ENCODE data around the gene OR4E2.
"Not testable (repeated sequence)": the region's sequence is repeated elsewhere in the genome, so short reads cannot be mapped to it uniquely, and the experiment has no call there.

Gene OR4E2, protein sequence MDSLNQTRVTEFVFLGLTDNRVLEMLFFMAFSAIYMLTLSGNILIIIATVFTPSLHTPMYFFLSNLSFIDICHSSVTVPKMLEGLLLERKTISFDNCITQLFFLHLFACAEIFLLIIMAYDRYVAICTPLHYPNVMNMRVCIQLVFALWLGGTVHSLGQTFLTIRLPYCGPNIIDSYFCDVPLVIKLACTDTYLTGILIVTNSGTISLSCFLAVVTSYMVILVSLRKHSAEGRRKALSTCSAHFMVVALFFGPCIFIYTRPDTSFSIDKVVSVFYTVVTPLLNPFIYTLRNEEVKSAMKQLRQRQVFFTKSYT

DNA sequence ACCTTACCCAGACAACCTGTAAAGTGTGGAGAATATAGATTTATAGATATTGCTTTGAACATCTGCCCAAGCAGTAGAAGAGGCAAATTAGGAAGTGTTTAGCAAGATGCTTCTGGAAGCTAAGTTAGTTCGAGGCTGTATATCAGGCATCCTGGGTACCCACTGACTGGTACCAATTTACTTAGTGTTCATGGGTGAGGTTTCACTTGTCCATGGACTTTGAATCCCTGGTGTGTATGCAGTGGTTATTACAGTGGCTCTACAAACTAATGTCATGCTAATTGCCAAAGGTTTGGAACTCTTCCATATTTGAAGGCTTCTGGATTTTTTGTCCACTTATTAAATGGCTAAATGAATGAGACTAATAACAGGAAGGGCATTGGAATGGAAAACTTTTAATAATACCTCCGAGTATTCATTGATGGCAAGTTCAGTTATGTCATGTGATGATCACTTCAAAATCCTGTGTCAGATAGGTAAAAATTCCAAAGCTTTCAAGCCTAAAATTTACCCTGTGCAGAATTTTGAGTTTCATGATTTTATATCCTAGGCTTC is at the start of gene OR4E2:
Gene OR4E2, plus strand, starts transcription at position 505 of the 555 bp plus-strand sequence. CDS start 11,248 bp downstream, outside the sequence.
- no peak for DNase-seq

DNA sequence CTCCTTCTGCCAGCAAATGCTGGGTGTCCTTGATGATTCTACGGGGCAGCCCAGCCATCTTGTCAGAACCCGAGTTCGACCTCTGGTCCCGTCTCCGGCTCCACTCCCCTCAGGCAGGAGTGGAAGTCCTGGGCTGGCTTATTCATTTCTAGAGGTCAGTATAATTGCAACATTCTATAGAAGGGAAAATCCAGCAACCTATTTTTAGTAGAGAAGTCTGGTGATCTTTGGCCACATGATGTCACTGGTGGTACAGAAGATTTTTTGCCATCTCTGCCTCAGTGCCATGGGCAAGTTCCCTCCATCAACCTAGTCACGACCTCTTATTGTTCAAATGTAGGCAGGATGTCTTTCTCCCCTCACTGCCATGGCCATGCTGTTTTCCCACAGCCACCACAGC is 41.3 kb upstream of the OR4E2 start:
- no peak for DNase-seq

DNA sequence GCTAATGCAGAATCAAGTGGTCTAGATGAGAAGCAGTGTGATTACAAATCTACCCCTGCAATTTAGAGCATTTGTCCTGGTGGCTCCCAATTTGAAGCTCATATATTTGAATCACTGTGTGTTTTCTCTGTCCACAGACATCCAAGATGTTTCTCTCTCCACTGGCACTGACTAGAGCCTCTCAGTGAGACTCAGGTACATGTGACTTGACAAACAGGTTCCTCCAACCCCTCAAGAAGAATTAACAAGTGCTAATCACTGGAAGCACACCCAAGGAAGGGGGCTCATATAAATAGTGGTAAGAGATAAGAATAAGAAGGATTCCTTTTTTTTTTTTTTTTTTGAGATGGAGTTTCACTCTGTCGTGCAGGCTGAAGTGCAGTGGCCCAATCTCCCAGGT is 39.4 kb upstream of the OR4E2 start:
- DNase-seq = no peak

DNA sequence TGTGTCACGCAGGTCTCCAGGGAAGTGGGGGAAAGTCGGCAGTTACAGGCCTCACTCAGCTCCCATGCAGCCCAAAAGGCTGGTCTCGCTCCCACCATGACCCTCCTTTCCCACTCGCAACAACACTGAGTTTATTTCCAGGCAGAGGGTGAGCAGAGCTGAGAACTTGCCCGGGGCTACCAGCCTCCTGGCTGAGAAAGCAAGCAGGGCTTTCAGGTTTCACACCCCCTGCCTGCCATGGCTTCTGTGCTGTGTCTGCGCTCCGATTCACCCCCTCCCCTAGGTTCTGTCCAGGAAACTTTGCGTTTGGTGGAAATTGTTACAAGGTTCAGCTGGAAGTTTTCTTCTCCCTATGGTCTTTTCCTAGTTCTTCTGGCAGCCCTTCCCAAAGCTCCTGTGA is 36.0 kb upstream of the OR4E2 start:
- no peak for DNase-seq

DNA sequence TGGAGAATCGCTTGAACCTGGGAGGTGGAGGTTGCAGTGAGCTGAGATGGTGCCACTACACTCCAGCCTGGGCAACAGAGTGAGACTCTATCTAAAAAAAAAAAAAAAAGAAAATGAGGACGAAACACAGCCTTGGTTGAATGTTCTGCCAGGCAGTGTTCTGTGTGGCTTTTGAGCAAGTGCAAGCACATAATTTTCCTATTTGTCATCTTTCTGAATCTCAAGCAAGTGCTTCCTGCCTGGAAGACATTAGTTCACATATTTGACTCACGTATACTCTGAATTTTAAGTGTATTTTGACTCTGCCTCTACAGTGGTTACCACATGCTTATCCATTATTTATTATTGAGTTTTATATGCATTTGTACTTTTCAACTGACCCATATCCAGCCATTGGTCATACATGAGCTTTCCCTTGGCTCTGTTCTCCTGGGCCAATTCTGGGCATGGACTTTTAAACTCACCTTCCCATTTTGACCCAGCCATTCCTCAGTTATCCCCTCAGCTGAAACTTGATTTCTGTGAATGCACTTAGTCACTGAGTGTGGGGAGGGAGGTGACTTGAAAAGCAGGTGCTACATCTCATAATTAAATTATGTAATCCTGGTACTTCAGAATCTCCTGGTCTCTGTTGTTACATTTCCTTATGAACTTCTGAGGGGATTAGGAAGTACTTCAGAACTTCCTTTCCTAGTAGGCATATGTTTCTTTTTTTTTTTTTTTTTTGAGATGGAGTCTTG is 27.0 kb upstream of the OR4E2 start:
- DNase-seq = no peak

DNA sequence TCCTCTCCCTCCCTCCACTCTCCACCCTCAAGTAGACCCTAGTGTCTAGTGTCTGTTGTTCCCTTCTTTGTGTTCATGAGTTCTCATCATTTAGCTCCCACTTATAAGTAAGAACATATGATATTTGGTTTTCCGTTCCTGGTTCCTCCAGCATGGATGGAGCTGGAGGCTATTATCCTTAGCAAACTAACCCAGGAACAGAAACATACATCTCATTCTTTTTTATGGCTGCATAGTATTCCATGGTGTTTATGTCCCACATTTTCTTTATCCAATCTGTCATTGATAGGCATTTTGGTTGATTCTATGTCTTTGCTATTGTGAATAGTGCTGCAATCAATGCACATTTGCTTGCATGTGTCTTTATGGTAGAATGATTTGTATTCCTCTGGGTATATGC is 23.1 kb upstream of the OR4E2 start:
- DNase-seq = not testable (repeated sequence)

DNA sequence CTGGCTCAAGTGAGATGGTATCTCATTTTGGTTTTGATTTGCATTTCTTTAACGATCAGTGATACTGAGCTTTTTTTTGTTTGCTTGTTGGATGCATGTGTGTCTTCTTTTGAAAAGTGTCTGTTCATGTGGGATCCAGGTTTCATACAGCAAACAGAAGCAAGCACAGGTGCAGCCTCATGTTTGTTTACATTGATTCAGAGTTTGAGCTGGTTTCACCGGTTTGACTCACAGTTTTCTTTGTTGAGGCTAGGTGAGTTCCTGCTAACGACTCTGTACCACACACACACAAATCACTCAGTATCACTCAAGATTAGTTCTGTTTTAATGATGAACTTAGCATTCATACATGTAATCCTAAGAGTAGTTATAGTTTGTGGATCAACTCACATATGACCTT is 22.6 kb upstream of the OR4E2 start:
- DNase-seq = no peak

DNA sequence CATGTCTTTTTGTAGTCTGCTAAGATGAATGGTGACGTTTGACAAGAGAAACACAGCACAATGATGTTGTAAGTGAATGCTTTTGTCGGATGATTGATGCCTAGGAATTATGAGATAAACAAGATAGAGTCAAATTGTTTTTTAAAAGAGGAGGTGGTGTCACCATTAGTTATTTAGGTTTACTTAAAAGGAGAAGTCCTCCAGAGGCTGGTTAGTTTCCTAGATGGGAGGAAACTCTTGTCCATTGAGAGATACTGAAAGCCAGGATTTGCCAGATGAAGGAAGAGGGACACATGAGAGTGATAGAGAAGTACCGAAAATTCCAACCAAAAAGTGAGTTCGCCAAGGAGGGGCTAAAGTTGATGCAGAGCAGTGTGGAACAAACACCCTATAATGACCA is 18.8 kb upstream of the OR4E2 start, which contains the start of gene OR10G2:
Gene OR10G2, minus strand, starts transcription at position 101 of the 400 bp plus-strand sequence. Its CDS starts 98 bp downstream, at position 3.
- DNase-seq = no peak

DNA sequence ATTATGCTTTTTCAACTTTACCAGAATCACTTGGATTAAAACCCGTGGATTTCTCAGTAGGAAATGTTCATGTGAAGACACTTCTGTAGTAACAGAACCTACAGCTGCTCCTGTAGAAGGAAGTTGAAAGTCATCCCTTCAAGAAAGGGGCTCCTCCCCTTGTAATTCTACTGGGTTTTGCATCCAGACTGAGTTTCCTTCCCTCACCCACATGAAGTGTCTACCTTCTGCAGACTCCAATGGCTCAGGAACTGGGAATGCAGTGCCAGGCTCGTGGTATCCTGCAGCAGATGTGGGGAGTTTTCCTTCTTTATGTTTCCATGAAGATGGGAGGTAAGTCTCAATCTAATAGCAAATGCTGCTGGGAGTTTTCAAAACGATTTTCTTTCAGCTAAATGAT is 11.0 kb upstream of the OR4E2 start:
- no peak for DNase-seq

DNA sequence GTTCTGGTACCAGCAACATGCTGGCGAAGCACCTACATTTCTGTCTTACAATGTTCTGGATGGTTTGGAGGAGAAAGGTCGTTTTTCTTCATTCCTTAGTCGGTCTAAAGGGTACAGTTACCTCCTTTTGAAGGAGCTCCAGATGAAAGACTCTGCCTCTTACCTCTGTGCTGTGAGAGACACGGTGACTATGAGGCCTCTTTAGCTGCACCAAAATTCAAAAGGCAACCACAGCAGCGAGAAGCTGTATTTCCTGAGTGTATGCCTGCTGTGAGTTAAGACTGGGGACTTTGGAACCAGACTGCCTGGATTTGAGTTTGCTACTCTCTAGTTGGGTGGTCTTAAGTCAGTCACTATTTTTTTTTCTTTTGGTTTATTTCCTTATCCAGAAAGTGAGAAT is 10.2 kb upstream of the OR4E2 start:
- no peak for DNase-seq

DNA sequence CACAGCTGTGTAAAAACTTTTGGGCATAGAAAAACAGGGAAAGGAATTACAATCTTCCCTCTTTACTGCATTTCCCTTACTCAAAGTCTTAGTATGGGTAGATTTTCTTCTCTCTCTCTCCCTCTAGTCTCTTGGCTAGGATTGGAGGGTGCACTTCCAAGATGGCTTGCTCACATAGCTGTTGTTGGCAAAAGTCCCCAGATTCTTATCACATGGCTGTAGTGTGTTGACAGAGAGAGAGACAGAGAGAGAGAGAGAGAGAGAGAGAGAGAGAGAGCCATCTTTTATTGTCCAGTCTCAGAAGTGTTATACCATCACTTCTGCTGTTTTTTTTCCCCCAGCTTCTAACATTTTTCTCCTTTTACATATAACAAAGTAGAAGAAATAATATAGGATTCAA is 6.3 kb upstream of the OR4E2 start:
- DNase-seq = no peak

DNA sequence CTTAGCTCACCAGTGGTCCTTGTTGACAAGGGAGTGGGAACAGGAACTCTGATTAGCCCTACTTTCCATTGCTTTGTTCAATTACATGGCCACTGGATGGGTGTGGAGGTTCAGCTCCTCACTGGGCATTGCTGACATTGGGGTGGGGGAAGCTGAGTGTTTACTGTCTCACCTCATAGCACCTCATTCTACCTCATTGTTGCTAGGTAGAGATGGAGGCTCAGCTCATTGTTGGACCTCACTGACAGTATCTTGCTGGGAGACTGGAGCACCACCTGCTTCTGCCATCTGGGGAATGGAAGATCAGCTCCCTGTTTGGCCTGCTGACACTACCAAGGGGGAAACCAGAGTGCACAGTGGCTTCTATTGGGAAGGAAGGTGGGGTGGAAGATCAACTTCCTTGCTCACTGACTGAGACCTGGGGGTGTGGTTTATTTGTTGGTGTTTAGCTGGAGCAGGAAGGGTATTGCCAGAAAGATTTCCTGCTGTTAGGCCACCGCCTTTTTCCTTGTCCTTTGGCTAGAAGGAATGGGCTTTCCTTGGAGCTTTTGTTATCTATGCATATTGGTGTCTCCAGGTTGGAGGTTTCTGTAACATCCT is 1.3 kb upstream of the OR4E2 start:
- DNase-seq = no peak

DNA sequence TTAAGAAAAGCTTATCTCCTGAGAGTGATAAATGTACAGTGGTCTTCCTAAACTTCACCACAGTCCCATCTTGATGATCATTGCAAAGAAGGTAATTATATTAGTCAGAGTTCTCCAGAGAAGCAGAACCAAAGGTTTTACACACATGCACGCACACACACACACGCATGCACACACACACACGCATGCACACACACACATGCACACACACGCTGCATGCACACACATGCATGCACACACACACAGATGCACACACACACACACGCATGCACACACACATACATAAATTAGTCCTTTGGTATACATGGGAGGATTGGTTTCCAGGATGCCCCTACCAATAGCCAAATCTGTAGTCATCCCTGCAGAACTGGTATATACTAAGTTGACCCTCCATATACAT is 580 bp downstream of the OR4E2 start:
- DNase-seq = no peak

DNA sequence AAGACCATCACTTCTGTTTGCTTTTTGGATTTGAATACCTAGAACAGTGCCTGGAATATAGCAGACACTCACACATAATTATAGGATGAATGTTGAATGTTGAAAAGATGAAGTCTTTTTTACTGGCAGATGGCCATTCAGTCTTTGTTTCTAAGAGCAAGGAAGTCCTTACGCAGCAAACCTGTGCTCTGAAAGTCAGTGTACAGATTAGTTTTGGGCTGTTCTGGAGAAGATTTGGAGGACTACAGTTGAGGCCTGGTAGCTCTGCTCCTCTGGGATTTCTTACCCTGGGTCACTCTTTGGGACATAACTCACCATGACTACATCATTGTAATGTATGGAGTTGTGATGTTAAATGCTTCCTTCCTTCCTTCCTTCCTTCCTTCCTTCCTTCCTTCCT is 3.3 kb downstream of the OR4E2 start:
- no peak for DNase-seq

DNA sequence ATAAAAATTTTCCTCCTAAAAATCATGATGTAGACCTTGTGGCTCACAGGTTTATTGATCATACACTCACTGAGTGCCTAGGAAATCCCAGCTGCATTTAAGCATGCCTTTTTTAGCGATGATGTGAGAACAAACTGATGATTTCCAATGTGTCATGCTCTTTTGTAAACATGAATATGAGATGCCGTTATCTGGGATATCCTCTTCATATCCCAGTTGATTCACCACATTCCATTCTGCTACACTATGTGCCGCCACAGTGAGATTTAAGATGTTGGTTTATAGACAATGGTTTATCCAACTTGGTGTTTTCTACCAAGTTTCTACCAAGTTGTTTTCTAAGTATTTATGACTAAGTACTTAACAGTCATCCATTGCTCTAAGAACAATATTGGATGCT is 14.7 kb downstream of the OR4E2 start:
- DNase-seq = no peak

DNA sequence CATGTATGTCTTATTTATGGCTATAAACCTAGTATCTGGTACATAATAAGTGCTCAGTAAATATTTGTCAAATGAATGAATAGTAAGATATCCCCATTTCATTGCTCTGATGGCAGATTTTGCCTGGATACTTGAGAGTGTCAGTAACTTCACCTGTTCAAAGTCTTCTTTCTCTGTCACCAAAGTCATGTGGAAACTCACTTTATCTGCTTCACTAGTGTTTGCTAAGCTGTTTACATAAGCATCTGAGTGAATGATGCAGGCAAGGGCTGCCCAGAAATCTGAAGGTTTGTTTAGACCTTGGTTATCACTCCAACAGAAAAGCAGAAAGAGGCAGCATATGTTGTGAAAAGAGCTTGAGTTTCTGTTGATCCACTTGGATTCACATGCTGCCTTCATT is 15.6 kb downstream of the OR4E2 start:
- no peak for DNase-seq

DNA sequence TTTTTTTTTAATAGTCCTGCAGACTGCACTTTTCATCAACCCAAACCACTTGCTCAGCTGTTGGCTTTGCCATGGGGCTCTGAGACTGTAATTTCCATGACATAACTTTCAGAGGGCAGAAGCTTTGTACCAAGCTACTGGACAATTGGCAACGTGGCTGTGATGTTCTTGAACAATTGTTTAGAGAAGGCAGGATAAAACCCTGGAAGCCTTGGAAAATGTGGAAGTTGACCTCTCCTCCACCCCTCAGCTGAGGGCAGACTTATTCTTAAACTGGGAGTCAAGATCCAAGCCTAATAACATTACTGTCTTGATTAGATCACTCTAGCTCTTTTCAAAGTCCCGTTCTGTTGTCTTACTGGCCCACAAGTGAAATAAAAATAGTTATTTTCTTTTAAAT is 17.7 kb downstream of the OR4E2 start:
- DNase-seq = no peak

DNA sequence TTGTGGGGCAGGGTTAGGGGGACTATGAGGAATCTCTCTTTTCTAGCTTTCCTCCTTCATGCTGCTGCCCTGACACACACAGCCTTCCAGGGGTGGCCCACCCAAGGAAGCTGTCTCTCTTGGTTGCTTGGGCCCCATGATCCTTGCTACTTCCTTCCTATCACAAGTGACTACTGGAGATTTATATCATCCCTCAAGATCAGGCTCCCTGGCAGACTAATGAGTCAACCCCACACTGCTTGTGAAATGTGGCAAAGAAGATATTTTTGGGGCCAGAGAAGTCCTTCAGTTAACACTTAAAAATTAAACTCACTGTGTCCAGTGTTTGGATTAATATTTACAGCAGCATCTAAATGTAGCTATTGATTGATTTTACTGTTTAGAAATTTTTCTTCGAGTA is 18.5 kb downstream of the OR4E2 start:
- peak; percentile 8 for DNase-seq

DNA sequence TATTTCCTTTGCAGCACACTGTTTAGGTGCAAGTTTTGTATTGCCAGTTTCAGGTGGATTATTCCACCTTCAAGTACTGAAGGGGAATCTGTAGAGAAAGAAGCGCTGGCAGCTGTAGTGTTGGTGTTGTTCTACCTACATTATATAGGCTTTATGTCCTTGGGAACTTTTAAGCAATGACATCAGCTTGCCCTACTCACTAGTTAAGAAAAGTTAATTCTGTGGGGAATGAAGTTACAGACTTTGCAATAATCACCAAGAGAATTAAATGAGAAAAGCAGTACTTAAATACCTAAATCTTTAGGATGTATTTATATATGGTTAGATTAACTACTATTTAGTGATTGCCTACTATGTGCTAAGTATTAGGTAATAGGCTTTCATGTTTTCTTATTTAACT is 20.1 kb downstream of the OR4E2 start, which contains the start of gene OR4E1:
Gene OR4E1, minus strand, starts transcription at position 101 of the 400 bp plus-strand sequence. CDS start 2,883 bp downstream, outside the sequence.
- no peak for DNase-seq

DNA sequence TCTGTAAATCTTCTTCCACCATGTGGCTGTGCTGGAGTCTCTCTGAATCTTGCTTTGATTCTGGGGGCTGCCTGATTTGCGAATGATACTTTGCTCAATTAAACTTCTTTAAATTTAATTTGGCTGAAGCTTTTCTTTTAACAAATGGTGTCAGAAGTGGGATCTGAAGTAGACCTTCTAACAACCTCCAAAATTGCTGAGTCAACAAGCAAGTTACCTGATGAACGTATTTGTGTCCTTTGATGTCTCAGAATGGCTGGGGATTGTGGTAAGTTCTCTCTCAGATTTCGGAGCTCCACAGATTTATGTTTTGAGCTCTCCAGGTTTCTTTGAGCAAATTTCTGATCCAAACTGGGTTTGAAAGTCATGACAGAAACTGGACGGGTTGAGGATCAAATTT is 21.9 kb downstream of the OR4E2 start:
- DNase-seq = no peak

DNA sequence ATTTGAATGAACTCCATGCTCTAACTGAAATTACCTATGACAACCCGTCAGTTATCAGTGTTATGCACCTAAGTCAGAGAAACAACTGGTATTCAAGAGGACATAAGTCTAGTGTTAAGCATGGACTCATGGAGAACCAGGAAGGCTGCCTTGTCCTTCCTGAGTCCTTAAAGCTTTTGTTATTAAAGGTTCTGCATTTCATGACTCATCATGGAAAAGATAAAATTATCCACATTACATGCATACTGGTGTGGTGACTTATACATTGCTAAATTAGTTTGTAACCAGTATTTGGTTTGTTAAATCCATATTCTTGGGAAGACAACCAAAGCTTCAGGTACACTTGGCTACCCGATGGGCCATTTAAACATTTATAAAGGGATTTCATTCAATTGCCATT is 26.4 kb downstream of the OR4E2 start:
- DNase-seq = no peak

DNA sequence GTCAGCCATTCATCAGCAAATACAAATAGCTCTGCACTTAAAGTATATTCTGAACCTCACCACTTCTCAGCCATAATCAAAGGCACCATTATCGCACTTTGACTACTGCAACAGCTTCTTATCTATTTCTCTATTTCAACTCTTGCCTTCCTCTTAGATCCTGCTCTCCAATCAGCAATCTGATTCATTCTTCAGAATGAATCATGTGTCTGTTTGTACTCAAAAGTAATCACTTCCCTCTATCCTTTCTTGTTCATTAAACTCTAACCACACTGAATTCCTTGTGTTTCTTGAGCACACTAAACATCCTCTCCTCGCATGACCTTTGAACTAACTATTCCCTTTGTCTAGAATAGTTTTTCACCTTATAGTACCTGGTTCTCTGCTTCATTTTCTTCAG is 32.8 kb downstream of the OR4E2 start:
- DNase-seq = no peak

DNA sequence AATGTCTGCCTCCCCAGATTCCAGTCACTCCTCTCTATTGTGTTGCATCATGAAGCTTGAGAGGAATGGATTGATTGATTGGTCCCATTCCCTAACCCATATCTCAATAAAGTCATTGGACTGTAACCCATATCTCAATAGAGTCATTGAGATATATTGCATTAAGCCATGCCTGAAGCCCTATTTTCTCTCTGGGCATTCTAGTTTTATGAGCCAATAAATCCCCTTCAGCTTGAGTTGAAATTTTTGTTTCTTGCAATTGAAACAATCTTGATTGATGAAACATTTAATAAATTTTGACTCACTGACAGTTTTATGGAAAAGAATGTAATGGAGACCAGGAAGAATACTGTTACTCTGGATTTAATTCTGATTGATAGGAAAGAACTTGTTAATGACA is 40.8 kb downstream of the OR4E2 start:
- DNase-seq = no peak

DNA sequence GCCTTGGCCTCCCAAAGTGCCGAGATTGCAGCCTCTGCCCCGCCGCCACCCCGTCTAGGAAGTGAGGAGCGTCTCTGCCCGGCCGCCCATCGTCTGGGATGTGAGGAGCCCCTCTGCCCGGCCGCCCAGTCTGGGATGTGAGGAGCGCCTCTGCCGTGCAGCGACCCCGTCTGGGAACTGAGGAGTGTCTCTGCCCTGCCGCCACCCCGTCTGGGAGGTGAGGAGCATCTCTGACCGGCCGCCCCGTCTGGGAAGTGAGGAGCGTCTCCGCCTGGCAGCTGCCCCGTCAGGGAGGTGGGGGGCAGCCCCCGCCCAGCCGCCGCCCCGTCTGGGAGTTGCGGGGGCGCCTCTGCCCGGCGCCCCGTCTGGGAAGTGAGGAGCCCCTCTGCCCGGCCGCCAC is 44.0 kb downstream of the OR4E2 start:
- DNase-seq = not testable (repeated sequence)

Measured in KG1 (cell line).